Spinal cord (tissue), 10 donors: ENCODE results near the gene ZBED4. TPM values are rescaled to one million over a fixed set of nuclear protein-coding genes. Genes with fewer than 3 reads are reported as not detected.
"Not testable (repeated sequence)": the region's sequence is repeated elsewhere in the genome, so short reads cannot be mapped to it uniquely, and the experiment has no call there.

ENCODE experiments used
- DNase-seq, 6 donors: peaks; one replicate each; pipeline versions ENCODE4 v3.0.0 to v3.0.0-alpha.2; 2013 to 2015; ENCODE audit warnings: low spot score in 6 of 6, low read depth in 4 of 6
- H3K27ac ChIP-seq: one replicate; pipeline ENCODE4 v1.5.1; 2013; ENCODE audit warnings: low read depth, low read length, control low read depth
- H3K27me3 ChIP-seq: one replicate; pipeline ENCODE4 v1.6.1; 2013; ENCODE audit warnings: low read length; ENCODE audit not compliant: control insufficient read depth, insufficient read depth
- H3K36me3 ChIP-seq: one replicate; pipeline ENCODE4 v1.6.1; 2013; ENCODE audit warnings: low read length; ENCODE audit not compliant: control insufficient read depth, insufficient read depth
- H3K4me1 ChIP-seq: one replicate; pipeline ENCODE4 v1.6.1; 2013; ENCODE audit warnings: low read length; ENCODE audit not compliant: control insufficient read depth, insufficient read depth
- H3K4me3 ChIP-seq: one replicate; pipeline ENCODE4 v1.5.1; 2013; ENCODE audit warnings: low read depth, low read length, control low read depth
- H3K9me3 ChIP-seq: one replicate; pipeline ENCODE4 v1.6.1; 2013; ENCODE audit warnings: low read length; ENCODE audit not compliant: control insufficient read depth, insufficient read depth
- WGBS: methylation state at CpG from one replicate; pipeline ENCODE4 v1.1.5; 2013; ENCODE audit warnings: missing lambda C conversion rate; ENCODE audit not compliant: insufficient coverage; 5-methylcytosine and 5-hydroxymethylcytosine counted together
- polyA plus RNA-seq, 2 donors: library from polyadenylated mRNA; unstranded; fragments of 120-200 nt; gene quantifications; one replicate each; pipeline ENCODE4 v1.2.1, GENCODE V29; 2013; ENCODE audit not compliant: insufficient read length in 2 of 2
- total RNA-seq, 2 donors: library from RNA; depleted of rRNA in 1 of 2; stranded (reverse); fragments of 120-200 nt in 1 of 2; fragments of >200 nt in 1 of 2; gene quantifications; one replicate each; pipeline versions ENCODE4 v1.2.3 to v1.2.4, GENCODE V29; 2013 to 2014
- donor health status: healthy.

ZBED4 gene
- total and polyA plus RNA-seq, 4 donors, result 8.5 to 15.6 (median 11.8) TPM

GRCh38 chr22:49845666-49846459, 7.8 kb upstream of the ZBED4 start:
- Histone ChIP-seq H3K4me3 (no peak overlapping the region), H3K36me3 (no peaks in the 10 kb centered on the region), H3K27ac (no peak overlapping the region), H3K27me3 (peaks cover 56% of the 10 kb centered on the region), H3K9me3 (no peaks in the 10 kb centered on the region), H3K4me1 (peaks cover 24% of the 10 kb centered on the region)
- DNase-seq, result no peak
- WGBS, result 77% methylated on average over 18 of the region's 19 CpGs

- Histone ChIP-seq H3K4me1 (peaks cover 29% of the 10 kb centered on the region), H3K4me3 (no peak overlapping the region), H3K36me3 (no peaks in the 10 kb centered on the region), H3K27me3 (peaks cover 66% of the 10 kb centered on the region), H3K27ac (no peak overlapping the region), H3K9me3 (no peaks in the 10 kb centered on the region)
- WGBS, result 16% methylated on average over 63 of the region's 64 CpGs
- no peak for DNase-seq
Observed at GRCh38 chr22:49847751-49848689, 5.6 kb upstream of the ZBED4 start.

GRCh38 chr22:49848690-49849160, 4.9 kb upstream of the ZBED4 start:
- peaks cover 66% of the 10 kb centered on the region for H3K27me3 ChIP-seq

GRCh38 chr22:49849161-49850020, 4.3 kb upstream of the ZBED4 start:
- Histone ChIP-seq H3K36me3 (no peaks in the 10 kb centered on the region), H3K4me3 (no peak overlapping the region), H3K27ac (no peak overlapping the region), H3K4me1 (peaks cover 30% of the 10 kb centered on the region), H3K27me3 (peaks cover 65% of the 10 kb centered on the region), H3K9me3 (no peaks in the 10 kb centered on the region)
- DNase-seq, result no peak
- 1% methylated on average over 87 of the region's 89 CpGs for WGBS

More at GRCh38 chr22:49848690-49849160, 4.9 kb upstream of the ZBED4 start:
- Histone ChIP-seq H3K27ac (no peak overlapping the region), H3K4me1 (peaks cover 29% of the 10 kb centered on the region), H3K36me3 (no peaks in the 10 kb centered on the region), H3K9me3 (no peaks in the 10 kb centered on the region), H3K4me3 (no peak overlapping the region)
- DNase-seq, result no peak
- WGBS, result under 1% methylated on average over 44 of the region's 51 CpGs

- Histone ChIP-seq H3K4me3 (no peak overlapping the region), H3K9me3 (no peaks in the 10 kb centered on the region), H3K27me3 (peaks cover 57% of the 10 kb centered on the region), H3K36me3 (no peaks in the 10 kb centered on the region), H3K27ac (no peak overlapping the region), H3K4me1 (peaks cover 34% of the 10 kb centered on the region)
- 47% methylated on average over 28 of the region's 31 CpGs for WGBS
- no peak for DNase-seq
Observed at GRCh38 chr22:49850021-49850911, 3.4 kb upstream of the ZBED4 start.

GRCh38 chr22:49850959-49851802, 2.5 kb upstream of the ZBED4 start:
- no peaks in the 10 kb centered on the region for H3K9me3 ChIP-seq
- no peak overlapping the region for H3K27ac ChIP-seq
- peaks cover 47% of the 10 kb centered on the region for H3K27me3 ChIP-seq
- DNase-seq, result no peak
- WGBS, result 69% methylated on average over 6 of the region's 10 CpGs
- peaks cover 43% of the 10 kb centered on the region for H3K4me1 ChIP-seq
- peaks cover under 1% of the 10 kb centered on the region for H3K36me3 ChIP-seq
- H3K4me3 ChIP-seq, result no peak overlapping the region

GRCh38 chr22:49852568-49852897, 1.1 kb upstream of the ZBED4 start:
- H3K27ac ChIP-seq, DNase-seq, H3K9me3 ChIP-seq: not testable (repeated sequence)
- peaks cover 14% of the 10 kb centered on the region for H3K36me3 ChIP-seq
- peaks cover 52% of the 10 kb centered on the region for H3K4me1 ChIP-seq
- WGBS, result 49% methylated on average over 8 of the region's 13 CpGs
- peaks cover 41% of the 10 kb centered on the region for H3K27me3 ChIP-seq
- peak overlapping the region; percentile 55 for H3K4me3 ChIP-seq
